ENCODE measurements around the gene ZCWPW1.

ZCWPW1 gene

DNA sequence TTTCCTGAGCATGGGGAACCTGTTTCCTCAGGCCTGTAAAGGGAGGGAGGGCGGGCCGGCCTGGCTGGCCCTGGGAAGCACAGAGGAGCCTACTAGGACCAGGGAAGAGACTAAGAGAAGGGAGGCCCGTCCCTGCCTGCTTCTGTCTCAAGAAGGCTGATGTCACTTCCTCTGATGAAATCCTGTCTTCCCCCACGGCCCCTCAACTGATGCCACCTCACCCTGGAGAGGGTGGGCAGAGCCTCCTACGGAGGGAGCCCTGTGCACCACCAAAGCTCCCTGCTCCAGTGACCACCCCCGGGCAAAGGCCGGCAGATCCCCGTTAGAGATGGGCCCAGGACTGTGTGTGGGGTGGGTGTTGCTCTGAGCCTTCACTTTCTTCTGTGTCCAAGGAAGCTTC lies 56.2 kb downstream of the ZCWPW1 start:
- Histone ChIP-seq H3K4me1 (ENCODE audit: low read length) (peaks cover 74% of the 10 kb centered on the region), H2AFZ (ENCODE audit: low read depth, low read length) (peak overlapping the region; percentile 47; the same call in 1 of the 2 replicates), H3K9ac (ENCODE audit: low read length) (peak overlapping the region; percentile 28; the same call in 1 of the 2 replicates), H4K20me1 (ENCODE audit: insufficient read depth, low read length) (no peaks in the 10 kb centered on the region), H3K27me3 (ENCODE audit: low read depth, low read length) (peaks cover 6% of the 10 kb centered on the region; the same call in 1 of the 2 replicates), H3K27ac (ENCODE audit: low read length) (no peak overlapping the region), H3K79me2 (ENCODE audit: low read length) (no peaks in the 10 kb centered on the region), H3K4me2 (ENCODE audit: low read length) (peak overlapping the region; percentile 44), H3K36me3 (replicated peaks; ENCODE audit: low read depth, low read length) (peaks cover 3% of the 10 kb centered on the region), H3K4me3 (ENCODE audit: low read length) (peak overlapping the region; percentile 18; the same call in 1 of the 2 replicates), H3K9me3 (ENCODE audit: insufficient read depth, low read length) (no peaks in the 10 kb centered on the region)
- TF ChIP-seq EZH2phosphoT487 (IDR thresholded peaks at IDR 0.05; ENCODE audit: low read depth), result no peak
- TF ChIP-seq, protein P1, sequence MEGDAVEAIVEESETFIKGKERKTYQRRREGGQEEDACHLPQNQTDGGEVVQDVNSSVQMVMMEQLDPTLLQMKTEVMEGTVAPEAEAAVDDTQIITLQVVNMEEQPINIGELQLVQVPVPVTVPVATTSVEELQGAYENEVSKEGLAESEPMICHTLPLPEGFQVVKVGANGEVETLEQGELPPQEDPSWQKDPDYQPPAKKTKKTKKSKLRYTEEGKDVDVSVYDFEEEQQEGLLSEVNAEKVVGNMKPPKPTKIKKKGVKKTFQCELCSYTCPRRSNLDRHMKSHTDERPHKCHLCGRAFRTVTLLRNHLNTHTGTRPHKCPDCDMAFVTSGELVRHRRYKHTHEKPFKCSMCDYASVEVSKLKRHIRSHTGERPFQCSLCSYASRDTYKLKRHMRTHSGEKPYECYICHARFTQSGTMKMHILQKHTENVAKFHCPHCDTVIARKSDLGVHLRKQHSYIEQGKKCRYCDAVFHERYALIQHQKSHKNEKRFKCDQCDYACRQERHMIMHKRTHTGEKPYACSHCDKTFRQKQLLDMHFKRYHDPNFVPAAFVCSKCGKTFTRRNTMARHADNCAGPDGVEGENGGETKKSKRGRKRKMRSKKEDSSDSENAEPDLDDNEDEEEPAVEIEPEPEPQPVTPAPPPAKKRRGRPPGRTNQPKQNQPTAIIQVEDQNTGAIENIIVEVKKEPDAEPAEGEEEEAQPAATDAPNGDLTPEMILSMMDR (IDR thresholded peaks at IDR 0.05; ENCODE audit: low read depth, low read length), result no peak

DNA sequence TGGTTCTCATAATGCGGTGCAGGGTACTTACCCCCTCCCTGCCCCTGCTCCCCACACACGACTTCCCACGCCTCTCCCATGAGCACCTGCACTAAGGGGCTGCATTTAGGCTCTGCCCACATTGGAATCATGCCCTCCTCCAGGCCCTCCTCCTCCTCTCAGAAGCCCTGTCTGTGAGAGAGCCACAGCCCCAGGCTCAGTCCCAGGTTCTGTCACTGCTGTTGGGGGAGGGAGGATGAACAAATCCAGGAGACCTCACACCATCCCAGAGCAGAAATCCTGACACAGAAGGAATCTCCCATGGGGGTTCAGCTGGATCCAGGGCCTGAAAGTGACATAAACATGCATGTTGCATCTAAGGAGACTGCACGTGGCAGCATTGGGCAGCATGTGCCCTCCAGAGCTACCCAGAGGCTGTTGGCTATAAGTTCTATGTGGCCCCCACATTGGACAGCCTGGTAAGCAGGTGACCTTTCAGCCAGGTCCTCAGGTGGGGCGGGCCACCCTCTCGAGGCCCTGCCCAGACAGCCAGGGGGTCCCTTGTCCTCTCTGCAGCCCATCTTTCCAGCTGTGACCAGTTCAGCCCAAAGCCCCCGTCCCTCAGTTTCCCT lies 56.8 kb downstream of the ZCWPW1 start:
- no peak overlapping the region for H3K4me3 ChIP-seq (ENCODE audit: low read length)
- H3K27me3 ChIP-seq (ENCODE audit: low read depth, low read length), result peaks cover 6% of the 10 kb centered on the region; the same call in 1 of the 2 replicates
- no peaks in the 10 kb centered on the region for H3K9me3 ChIP-seq (ENCODE audit: insufficient read depth, low read length)
- no peak overlapping the region for H3K27ac ChIP-seq (ENCODE audit: low read length)
- no peaks in the 10 kb centered on the region for H3K79me2 ChIP-seq (ENCODE audit: low read length)
- H3K4me1 ChIP-seq (ENCODE audit: low read length), result peaks cover 80% of the 10 kb centered on the region
- no peak overlapping the region for H2AFZ ChIP-seq (ENCODE audit: low read depth, low read length)
- H3K4me2 ChIP-seq (ENCODE audit: low read length), result no peak overlapping the region
- no peak overlapping the region for H3K9ac ChIP-seq (ENCODE audit: low read length)
- H3K36me3 ChIP-seq (replicated peaks; ENCODE audit: low read depth, low read length), result peaks cover 3% of the 10 kb centered on the region
- TF ChIP-seq, protein P1 (IDR thresholded peaks at IDR 0.05; ENCODE audit: low read depth, low read length), result no peak
- TF ChIP-seq EZH2phosphoT487 (IDR thresholded peaks at IDR 0.05; ENCODE audit: low read depth), result no peak
- H4K20me1 ChIP-seq (ENCODE audit: insufficient read depth, low read length), result no peaks in the 10 kb centered on the region

DNA sequence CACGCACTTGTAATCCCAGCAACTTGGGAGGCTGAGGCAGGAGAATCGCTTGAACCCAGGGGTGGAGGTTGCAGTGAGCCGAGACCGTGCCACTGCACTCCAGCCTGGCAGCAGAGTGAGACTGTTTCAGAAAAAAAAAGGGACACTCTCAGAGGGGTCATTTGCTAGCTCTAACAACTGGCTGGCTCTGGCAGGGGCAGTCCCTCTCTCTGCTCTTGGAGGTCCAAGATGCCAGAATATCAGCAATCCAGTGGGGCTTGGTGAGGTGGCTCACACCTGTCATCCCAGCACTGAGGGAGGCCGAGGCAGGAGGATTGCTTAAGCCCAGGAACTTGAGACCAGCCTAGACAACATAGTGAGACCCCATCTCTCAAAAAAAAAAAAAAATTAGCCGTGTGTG lies 57.8 kb downstream of the ZCWPW1 start:
- Histone ChIP-seq H4K20me1 (ENCODE audit: insufficient read depth, low read length) (no peaks in the 10 kb centered on the region), H3K9me3 (ENCODE audit: insufficient read depth, low read length) (no peaks in the 10 kb centered on the region), H3K9ac (ENCODE audit: low read length) (no peak overlapping the region), H3K36me3 (replicated peaks; ENCODE audit: low read depth, low read length) (peaks cover 3% of the 10 kb centered on the region), H3K79me2 (ENCODE audit: low read length) (no peaks in the 10 kb centered on the region), H3K4me2 (ENCODE audit: low read length) (no peak overlapping the region), H3K27me3 (ENCODE audit: low read depth, low read length) (peaks cover 6% of the 10 kb centered on the region; the same call in 1 of the 2 replicates), H3K4me1 (ENCODE audit: low read length) (peaks cover 85% of the 10 kb centered on the region), H2AFZ (ENCODE audit: low read depth, low read length) (no peak overlapping the region), H3K27ac (ENCODE audit: low read length) (no peak overlapping the region), H3K4me3 (ENCODE audit: low read length) (no peak overlapping the region)
- TF ChIP-seq, protein P1 (IDR thresholded peaks at IDR 0.05; ENCODE audit: low read depth, low read length), result no peak
- TF ChIP-seq EZH2phosphoT487 (IDR thresholded peaks at IDR 0.05; ENCODE audit: low read depth), result no peak

DNA sequence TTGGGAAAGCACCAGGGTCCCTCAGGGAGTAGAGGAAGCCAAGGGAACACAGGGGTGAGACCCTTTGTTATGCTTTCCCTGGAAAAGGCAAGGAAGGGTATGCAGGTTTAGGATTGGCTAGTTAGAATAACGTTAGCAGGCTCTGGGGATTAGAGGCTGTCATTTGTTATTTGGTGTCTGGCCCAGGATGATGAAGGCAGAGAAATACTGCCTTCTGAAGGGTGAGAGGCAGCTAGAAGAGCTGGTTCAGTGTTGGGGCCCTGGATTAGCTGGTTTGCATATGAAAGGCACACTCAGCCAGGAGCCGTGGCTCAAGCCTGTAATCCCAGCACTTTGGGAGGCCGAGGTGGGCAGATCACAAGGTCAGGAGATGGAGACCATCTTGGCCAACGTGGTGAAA lies 58.2 kb downstream of the ZCWPW1 start:
- Histone ChIP-seq H3K27ac (ENCODE audit: low read length) (peak overlapping the region; percentile 89), H3K79me2 (ENCODE audit: low read length) (no peaks in the 10 kb centered on the region), H3K27me3 (ENCODE audit: low read depth, low read length) (peaks cover 6% of the 10 kb centered on the region; the same call in 1 of the 2 replicates), H3K4me1 (ENCODE audit: low read length) (peaks cover 88% of the 10 kb centered on the region), H3K4me3 (ENCODE audit: low read length) (no peak overlapping the region), H3K9me3 (ENCODE audit: insufficient read depth, low read length) (no peaks in the 10 kb centered on the region), H3K4me2 (ENCODE audit: low read length) (0 out of 2 replicates have a peak overlapping the region, but pooled peaks have one; percentile 10), H4K20me1 (ENCODE audit: insufficient read depth, low read length) (no peaks in the 10 kb centered on the region), H3K9ac (ENCODE audit: low read length) (no peak overlapping the region), H3K36me3 (replicated peaks; ENCODE audit: low read depth, low read length) (peaks cover 3% of the 10 kb centered on the region), H2AFZ (ENCODE audit: low read depth, low read length) (no peak overlapping the region)
- TF ChIP-seq EZH2phosphoT487 (IDR thresholded peaks at IDR 0.05; ENCODE audit: low read depth), result no peak
- TF ChIP-seq, protein P1 (IDR thresholded peaks at IDR 0.05; ENCODE audit: low read depth, low read length), result no peak
